ENCODE measurements around the gene OR1F1. TPM values are rescaled to one million over a fixed set of nuclear protein-coding genes. Genes with fewer than 3 reads are reported as not detected.

The OR1F1 gene
- total RNA-seq, 1 experiment from 2014 or later, result not detected

DNA sequence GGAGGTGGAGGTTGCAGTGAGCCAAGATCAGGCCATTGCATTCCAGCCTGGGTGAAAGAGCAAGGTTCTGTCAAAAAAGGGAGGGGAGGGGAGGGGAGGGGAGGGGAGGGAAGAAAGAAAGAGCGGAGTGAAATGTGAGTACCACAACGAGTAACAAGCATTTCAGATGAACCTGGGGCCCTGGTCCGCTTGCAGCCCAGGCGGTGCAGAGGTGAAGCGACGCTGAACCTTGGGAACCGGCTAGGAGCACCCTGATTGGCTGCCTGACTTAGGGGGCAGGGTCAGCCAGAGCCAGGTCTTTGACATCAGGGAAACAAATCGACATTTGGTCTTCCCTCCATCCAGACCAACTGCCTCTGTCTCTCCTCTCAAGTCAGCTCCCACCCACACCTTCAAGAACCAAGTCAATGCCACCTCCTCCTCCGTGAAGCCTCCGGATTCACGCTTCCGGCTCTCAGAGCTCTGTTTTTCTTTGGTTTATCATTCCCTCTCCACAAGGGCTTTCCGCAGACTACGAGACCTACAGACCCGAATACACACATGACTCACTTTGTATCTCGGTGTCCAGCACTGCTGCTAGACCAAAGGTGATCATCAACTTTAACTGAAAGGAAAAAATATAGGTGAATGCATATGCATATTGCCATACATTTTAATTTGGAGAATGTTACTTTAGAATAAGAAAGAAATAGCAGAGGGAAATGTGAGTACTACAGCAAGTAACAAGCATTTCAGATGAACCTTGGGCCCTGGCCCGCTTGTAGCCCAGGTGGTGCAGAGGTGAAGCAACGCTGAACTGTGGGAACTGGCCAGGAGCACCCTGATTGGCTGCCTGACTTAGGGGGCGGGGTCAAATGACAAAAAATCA, 19.3 kb downstream of the OR1F1 start:
- whole genome bisulfite sequencing (ENCODE audit: extremely low coverage, insufficient read length, low lambda C conversion rate), result no CpG with 5 or more reads among the region's 19 CpGs
- no peak overlapping the region for H3K23ac ChIP-seq (ENCODE audit: insufficient read length, low read depth, low read length)
- Mint-ChIP-seq H3K27me3 (ENCODE audit: low read depth) (peaks cover 33% of the 10 kb centered on the region), H3K4me3 (no peak overlapping the region; a peak in 1 of 5 replicates), H3K9me3 (peaks cover 71 to 83% of the 10 kb centered on the region in 2 experiments), H3K4me1 (no peaks in the 10 kb centered on the region), H3K27ac (no peak overlapping the region), H3K36me3 (ENCODE audit: insufficient read depth in 1 of 3, low read depth in 3 of 3) (peaks cover 5 to 11% (median 10%) of the 10 kb centered on the region in 3 experiments; a peak in 6 of 7 replicates)
- H4K8ac ChIP-seq (replicated peaks; ENCODE audit: insufficient read length, low read depth, low read length), result no peak overlapping the region
- H4K20me1 ChIP-seq (ENCODE audit: control insufficient read depth, insufficient read depth, insufficient read length), result no peaks in the 10 kb centered on the region
- H3K4ac ChIP-seq (ENCODE audit: low read depth, low read length), result no peak overlapping the region
- no peak for DNase-seq
- H3K79me1 ChIP-seq (ENCODE audit: insufficient read depth, low read depth, low read length, poor library complexity, severe bottlenecking), result no peaks in the 10 kb centered on the region
- H4K91ac ChIP-seq (ENCODE audit: insufficient read length, low read depth, low read length), result no peak overlapping the region
- H3K4me1 ChIP-seq (ENCODE audit: insufficient read depth, low read length), result no peaks in the 10 kb centered on the region
- no peak overlapping the region for H2BK120ac ChIP-seq (ENCODE audit: low read depth, low read length, poor library complexity, severe bottlenecking)
- H2BK20ac ChIP-seq (ENCODE audit: low read depth, low read length, poor library complexity, severe bottlenecking), result no peak overlapping the region
- no peak overlapping the region for H2AK5ac ChIP-seq (ENCODE audit: insufficient read length, low read length)
- H4K5ac ChIP-seq (ENCODE audit: insufficient read length, low read depth, low read length), result no peak overlapping the region
- H3K27me3 ChIP-seq (ENCODE audit: insufficient read depth, low read length), result no peaks in the 10 kb centered on the region
- H3K14ac ChIP-seq (ENCODE audit: insufficient read depth, low read length), result no peak overlapping the region
- H3K9me3 ChIP-seq (ENCODE audit: control insufficient read depth, low read depth, low read length), result no peaks in the 10 kb centered on the region
- H2BK5ac ChIP-seq (ENCODE audit: insufficient read length, low read length), result no peak overlapping the region
- H2AFZ ChIP-seq (ENCODE audit: low read length), result no peak overlapping the region
- H3K9ac ChIP-seq (ENCODE audit: extremely low read depth, insufficient read length, low read length), result no peak overlapping the region
- no peak overlapping the region for H3K56ac ChIP-seq (ENCODE audit: insufficient read length, low read depth, low read length)
- H3K18ac ChIP-seq (ENCODE audit: insufficient read length, low read depth, low read length), result no peak overlapping the region
- H3K27ac ChIP-seq (ENCODE audit: insufficient read length, low read depth, low read length), result no peak overlapping the region
- H2BK15ac ChIP-seq (ENCODE audit: low read depth, low read length), result no peak overlapping the region
- TF ChIP-seq CTCF (conservative IDR thresholded peaks at IDR 0.05), result no peak
- H3K23me2 ChIP-seq (ENCODE audit: insufficient read length, low read depth, low read length, poor library complexity, severe bottlenecking), result no peaks in the 10 kb centered on the region
- H2BK12ac ChIP-seq (ENCODE audit: insufficient read length, low read depth, low read length), result no peak overlapping the region
- H3K4me2 ChIP-seq (ENCODE audit: insufficient read depth, insufficient read length, low read length), result no peak overlapping the region
- H3K79me2 ChIP-seq (ENCODE audit: insufficient read depth, low read length), result no peaks in the 10 kb centered on the region
- no peak overlapping the region for H3T11ph ChIP-seq (ENCODE audit: low read length)
